H9 (cell line): ENCODE results near the gene ADORA1. TPM values are rescaled to one million over a fixed set of nuclear protein-coding genes. Genes with fewer than 3 reads are reported as not detected.

ENCODE experiments used
- DNase-seq: peaks from one replicate; pipeline ENCODE4 v3.0.0-alpha.2; 2017
- H2AFZ ChIP-seq: one replicate; pipeline ENCODE4 v1.6.1; 2013; ENCODE audit warnings: mild to moderate bottlenecking, low read length, control low read depth, moderate library complexity
- H2AK5ac ChIP-seq: 2 replicates; pipeline ENCODE4 v1.6.1; 2013; ENCODE audit warnings: low read length, control low read depth, mixed read lengths; ENCODE audit not compliant: insufficient read length
- H2BK120ac ChIP-seq: one replicate; pipeline ENCODE4 v1.6.1; 2013; ENCODE audit warnings: low read depth, mild to moderate bottlenecking, low read length, control low read depth, inconsistent platforms; ENCODE audit not compliant: poor library complexity, severe bottlenecking
- H2BK12ac ChIP-seq: 2 replicates; pipeline ENCODE4 v1.6.1; 2013; ENCODE audit warnings: low read length, control low read depth, mixed read lengths, low read depth; ENCODE audit not compliant: insufficient read length
- H2BK15ac ChIP-seq: 2 replicates; pipeline ENCODE4 v1.6.1; 2013; ENCODE audit warnings: low read depth, low read length, control low read depth
- H2BK20ac ChIP-seq: one replicate; pipeline ENCODE4 v1.6.1; 2013; ENCODE audit warnings: low read depth, mild to moderate bottlenecking, low read length, control low read depth, inconsistent platforms; ENCODE audit not compliant: poor library complexity, severe bottlenecking
- H2BK5ac ChIP-seq: 2 replicates; pipeline ENCODE4 v1.6.1; 2013; ENCODE audit warnings: low read length, control low read depth, mixed read lengths; ENCODE audit not compliant: insufficient read length
- H3K14ac ChIP-seq: 2 replicates; pipeline ENCODE4 v1.6.1; 2013; ENCODE audit warnings: low read length, control low read depth; ENCODE audit not compliant: insufficient read depth
- H3K18ac ChIP-seq: 2 replicates; pipeline ENCODE4 v1.6.1; 2013; ENCODE audit warnings: low read depth, mild to moderate bottlenecking, mixed read lengths, low read length, control low read depth; ENCODE audit not compliant: insufficient read length
- H3K23ac ChIP-seq: 2 replicates; pipeline ENCODE4 v1.6.1; 2013; ENCODE audit warnings: low read length, control low read depth, mixed read lengths, low read depth; ENCODE audit not compliant: insufficient read length
- H3K23me2 ChIP-seq: 2 replicates; pipeline ENCODE4 v1.6.1; 2013; ENCODE audit warnings: low read depth, mild to moderate bottlenecking, mixed read lengths, low read length, control low read depth; ENCODE audit not compliant: insufficient read length, poor library complexity, severe bottlenecking
- H3K27ac ChIP-seq: 2 replicates; pipeline ENCODE4 v1.5.1; 2013; ENCODE audit warnings: low read length, control low read depth, mixed read lengths, low read depth; ENCODE audit not compliant: insufficient read length
- H3K27me3 ChIP-seq: 2 replicates; pipeline ENCODE4 v1.6.1; 2013; ENCODE audit warnings: low read length, control low read depth, inconsistent platforms; ENCODE audit not compliant: insufficient read depth
- H3K4ac ChIP-seq: 2 replicates; pipeline ENCODE4 v1.6.1; 2013; ENCODE audit warnings: low read depth, mild to moderate bottlenecking, control low read depth, inconsistent platforms, low read length, moderate library complexity
- H3K4me1 ChIP-seq: 2 replicates; pipeline ENCODE4 v1.6.1; 2013; ENCODE audit warnings: low read length, control low read depth, inconsistent platforms; ENCODE audit not compliant: insufficient read depth
- H3K4me2 ChIP-seq: 2 replicates; pipeline ENCODE4 v1.6.1; 2013; ENCODE audit warnings: low read length, control low read depth, mixed read lengths; ENCODE audit not compliant: insufficient read length, insufficient read depth
- H3K56ac ChIP-seq: 2 replicates; pipeline ENCODE4 v1.6.1; 2013; ENCODE audit warnings: low read depth, mild to moderate bottlenecking, mixed read lengths, low read length, control low read depth; ENCODE audit not compliant: insufficient read length
- H3K79me1 ChIP-seq: 2 replicates; pipeline ENCODE4 v1.6.1; 2013; ENCODE audit warnings: low read depth, mild to moderate bottlenecking, moderate library complexity, low read length, control low read depth, inconsistent platforms; ENCODE audit not compliant: insufficient read depth, poor library complexity, severe bottlenecking
- H3K79me2 ChIP-seq: 2 replicates; pipeline ENCODE4 v1.6.1; 2013; ENCODE audit warnings: low read length, control low read depth, inconsistent platforms; ENCODE audit not compliant: insufficient read depth
- H3K9ac ChIP-seq: 2 replicates; pipeline ENCODE4 v1.6.1; 2013; ENCODE audit warnings: low read length, control low read depth, mixed read lengths; ENCODE audit not compliant: insufficient read length; ENCODE audit errors: extremely low read depth
- H3K9me3 ChIP-seq: one replicate; pipeline ENCODE4 v1.6.1; 2013; ENCODE audit warnings: low read depth, low read length, inconsistent platforms; ENCODE audit not compliant: control insufficient read depth
- H3T11ph ChIP-seq: one replicate; pipeline ENCODE4 v1.6.1; 2013; ENCODE audit warnings: mild to moderate bottlenecking, low read length, control low read depth, inconsistent platforms
- H4K20me1 ChIP-seq: one replicate; pipeline ENCODE4 v1.6.1; 2013; ENCODE audit not compliant: control insufficient read depth, insufficient read length, insufficient read depth
- H4K5ac ChIP-seq: 2 replicates; pipeline ENCODE4 v1.6.1; 2013; ENCODE audit warnings: low read depth, mild to moderate bottlenecking, mixed read lengths, low read length, control low read depth; ENCODE audit not compliant: insufficient read length
- H4K8ac ChIP-seq: replicated peaks from 2 replicates; pipeline ENCODE4 v1.6.1; 2013; ENCODE audit warnings: low read length, control low read depth, mixed read lengths, low read depth; ENCODE audit not compliant: insufficient read length
- H4K91ac ChIP-seq: 2 replicates; pipeline ENCODE4 v1.6.1; 2013; ENCODE audit warnings: low read depth, mild to moderate bottlenecking, moderate library complexity, mixed read lengths, low read length, control low read depth; ENCODE audit not compliant: insufficient read length
- H3K27ac Mint-ChIP-seq, 3 experiments: 2 replicates in 2 of 3; 3 replicates in 1 of 3; pipeline ENCODE4 v1.8.0; 2020 to 2021; ENCODE audit warnings: mixed read lengths in 3 of 3, mild to moderate bottlenecking in 1 of 3, moderate library complexity in 1 of 3
- H3K27me3 Mint-ChIP-seq: 2 replicates; pipeline ENCODE4 v1.8.0; 2021; ENCODE audit warnings: low read depth, mild to moderate bottlenecking, moderate library complexity, mixed read lengths
- H3K36me3 Mint-ChIP-seq, 3 experiments: 2 replicates in 2 of 3; 3 replicates in 1 of 3; pipeline ENCODE4 v1.8.0; 2020 to 2021; ENCODE audit warnings: low read depth in 3 of 3, mixed read lengths in 3 of 3; ENCODE audit not compliant: insufficient read depth in 1 of 3
- H3K4me1 Mint-ChIP-seq, 2 experiments: 2 replicates each; pipeline ENCODE4 v1.8.0; 2020; ENCODE audit warnings: mixed read lengths in 2 of 2
- H3K4me3 Mint-ChIP-seq, 2 experiments: 2 replicates in 1 of 2; 3 replicates in 1 of 2; pipeline ENCODE4 v1.8.0; 2020 to 2021; ENCODE audit warnings: mild to moderate bottlenecking in 2 of 2, mixed read lengths in 2 of 2, moderate library complexity in 1 of 2
- H3K9me3 Mint-ChIP-seq, 2 experiments: 2 replicates in 1 of 2; 3 replicates in 1 of 2; pipeline ENCODE4 v1.8.0; 2020; ENCODE audit warnings: mild to moderate bottlenecking in 2 of 2, mixed read lengths in 2 of 2, moderate library complexity in 1 of 2
- CTCF ChIP-seq: fragments of 200-600 bp; sonication (generic); conservative IDR thresholded peaks from 3 replicates; pipeline ENCODE4 v1.8.0; 2021; ENCODE audit warnings: antibody characterized with exemption, mild to moderate bottlenecking
- WGBS: extraction: QIAGEN DNeasy Blood & Tissue Kit; methylation state at CpG from one replicate; pipeline ENCODE4 v1.1.7; 2013; ENCODE audit warnings: missing lambda C conversion rate, low lambda C conversion rate, mixed read lengths; ENCODE audit not compliant: insufficient read length; ENCODE audit errors: extremely low coverage; 5-methylcytosine and 5-hydroxymethylcytosine counted together
- total RNA-seq: library from RNA; stranded (reverse); gene quantifications from 2 replicates; pipeline ENCODE4 v1.2.1, GENCODE V29; 2021

The ADORA1 gene
- total RNA-seq, 1 experiment from 2014 or later = 1.3 TPM

GRCh38 chr1:203199816-203200571 lies 72.5 kb downstream of the ADORA1 start:
- Mint-ChIP-seq H3K27me3 (peaks cover 24% of the 10 kb centered on the region), H3K9me3 (peaks cover 2 to 3% of the 10 kb centered on the region in 2 experiments; a peak in 3 of 5 replicates), H3K4me1 (peaks cover 2 to 7% of the 10 kb centered on the region in 2 experiments; a peak in 2 of 4 replicates), H3K4me3 (no peak overlapping the region), H3K36me3 (no peaks in the 10 kb centered on the region), H3K27ac (peak overlapping the region in 1 of 3 experiments; percentile 63; a peak in 1 of 7 replicates)
- no peak overlapping the region for H3K23ac ChIP-seq
- H2BK20ac ChIP-seq = no peak overlapping the region
- WGBS = no CpG with 5 or more reads among the region's 8 CpGs
- H2AK5ac ChIP-seq = no peak overlapping the region
- H3K56ac ChIP-seq = no peak overlapping the region
- no peak overlapping the region for H3K4me2 ChIP-seq
- H3K4me1 ChIP-seq = no peaks in the 10 kb centered on the region
- no peak overlapping the region for H3K27ac ChIP-seq
- DNase-seq = no peak
- TF ChIP-seq CTCF = no peak
- H3K9me3 ChIP-seq = no peaks in the 10 kb centered on the region
- H4K5ac ChIP-seq = no peak overlapping the region
- no peak overlapping the region for H2BK120ac ChIP-seq
- no peak overlapping the region for H2BK12ac ChIP-seq
- no peak overlapping the region for H2BK5ac ChIP-seq
- H3K9ac ChIP-seq = no peak overlapping the region
- H3K23me2 ChIP-seq = no peaks in the 10 kb centered on the region
- H3K18ac ChIP-seq = no peak overlapping the region
- H2AFZ ChIP-seq = no peak overlapping the region
- H3T11ph ChIP-seq = no peak overlapping the region
- H3K27me3 ChIP-seq = peaks cover 2% of the 10 kb centered on the region; the same call in 1 of the 2 replicates
- H4K91ac ChIP-seq = no peak overlapping the region
- H2BK15ac ChIP-seq = no peak overlapping the region
- H4K8ac ChIP-seq = no peak overlapping the region
- no peak overlapping the region for H3K4ac ChIP-seq
- H3K14ac ChIP-seq = no peak overlapping the region
- H3K79me1 ChIP-seq = no peaks in the 10 kb centered on the region
- no peaks in the 10 kb centered on the region for H3K79me2 ChIP-seq
- no peaks in the 10 kb centered on the region for H4K20me1 ChIP-seq
